ENCODE results near the gene NDUFA8. TPM values are rescaled to one million over a fixed set of nuclear protein-coding genes. Genes with fewer than 3 reads are reported as not detected.
A peak's percentile ranks its signal among the peaks of the same experiment; 100 is the strongest.
"Not testable (repeated sequence)": the region's sequence is repeated elsewhere in the genome, so short reads cannot be mapped to it uniquely, and the experiment has no call there.

Gene NDUFA8
- total RNA-seq, 8 experiments from 2014 or later = 40.9 to 119 (median 64.1) TPM

- no peak overlapping the region for H3K27ac ChIP-seq
- H3K4me1 ChIP-seq (replicated peaks in 1 of 2) = peaks cover 0 to 2% of the 10 kb centered on the region in 2 donors
- no peak overlapping the region for H3K4me3 ChIP-seq
- in situ Hi-C loops (cut with MboI; ENCODE audit: low pct_unique_long_range_greater_than_20kb in 2 of 9, low sequenced_read_pairs in 9 of 9, unreplicated experiment in 9 of 9) = loop anchor here (10.0 to 25.0 kb wide), 5 partner anchors 222 to 689 kb away; partner anchors contain the start of genes OR1K1 (in 3 of the 9) and PTGS1 (in 1 of the 9)
- ATAC-seq (replicated peaks in 6 of 8) = peak; percentile 25 to 65 (median 36)
- WGBS, 10 experiments = 0 to 80% (median 20%) methylated on average over 1 to 10 of the region's 13 CpGs; no CpG with 5 or more reads in 1 of the 10 experiments
Measured at GRCh38 chr9:122122903-122123632, 36.5 kb downstream of the NDUFA8 start.

- in situ Hi-C loops (cut with MboI; ENCODE audit: low pct_unique_long_range_greater_than_20kb in 2 of 9, low sequenced_read_pairs in 9 of 9, unreplicated experiment in 9 of 9) = loop anchor here (10.0 to 25.0 kb wide), 5 partner anchors 222 to 690 kb away; partner anchors contain the start of genes OR1K1 (in 3 of the 9) and PTGS1 (in 1 of the 9)
- H3K4me3 ChIP-seq = no peak overlapping the region
- ATAC-seq (replicated peaks in 6 of 8) = no peak
- no peak overlapping the region for H3K27ac ChIP-seq
- WGBS, 10 experiments = no CpG with 5 or more reads among the region's 6 CpGs
- H3K4me1 ChIP-seq (replicated peaks in 1 of 2) = peaks cover 0 to 2% of the 10 kb centered on the region in 2 donors
Measured at GRCh38 chr9:122122468-122122867, 37.1 kb downstream of the NDUFA8 start.

- in situ Hi-C loops (cut with MboI; ENCODE audit: low pct_unique_long_range_greater_than_20kb in 2 of 9, low sequenced_read_pairs in 9 of 9, unreplicated experiment in 9 of 9) = loop anchor here (10.0 to 25.0 kb wide), 5 partner anchors 223 to 690 kb away; partner anchors contain the start of genes OR1K1 (in 3 of the 9) and PTGS1 (in 1 of the 9)
- whole genome bisulfite sequencing, 10 experiments = 58 to 100% (median 90%) methylated on average over 1 to 6 of the region's 6 CpGs; no CpG with 5 or more reads in 6 of the 10 experiments
- Histone ChIP-seq H3K4me3 (no peak overlapping the region), H3K4me1 (replicated peaks in 1 of 2) (peaks cover 0 to 2% of the 10 kb centered on the region in 2 donors), H3K27ac (no peak overlapping the region)
- ATAC-seq (replicated peaks in 6 of 8) = no peak
Measured at GRCh38 chr9:122121931-122122330, 37.6 kb downstream of the NDUFA8 start.

GRCh38 chr9:122121391-122121790, 38.2 kb downstream of the NDUFA8 start:
- no peaks in the 10 kb centered on the region for H3K4me1 ChIP-seq (replicated peaks in 1 of 2)
- ATAC-seq (replicated peaks in 6 of 8) = no peak
- H3K27ac ChIP-seq = no peak overlapping the region
- WGBS, 10 experiments = 60 to 100% (median 100%) methylated on average over 1 to 2 of the region's 10 CpGs; no CpG with 5 or more reads in 7 of the 10 experiments
- H3K4me3 ChIP-seq = no peak overlapping the region
- in situ Hi-C loops (cut with MboI; ENCODE audit: low pct_unique_long_range_greater_than_20kb in 2 of 9, low sequenced_read_pairs in 9 of 9, unreplicated experiment in 9 of 9) = loop anchor here (10.0 to 25.0 kb wide), 5 partner anchors 223 to 691 kb away; partner anchors contain the start of genes OR1K1 (in 3 of the 9) and PTGS1 (in 1 of the 9)

GRCh38 chr9:122120316-122121071, 39.1 kb downstream of the NDUFA8 start:
- in situ Hi-C loops (cut with MboI; ENCODE audit: low pct_unique_long_range_greater_than_20kb in 2 of 9, low sequenced_read_pairs in 9 of 9, unreplicated experiment in 9 of 9) = loop anchor here (10.0 to 25.0 kb wide), 5 partner anchors 224 to 692 kb away; partner anchors contain the start of genes OR1K1 (in 3 of the 9) and PTGS1 (in 1 of the 9)
- peak in 3 of 8 experiments; percentile 8 to 74 (median 44) for ATAC-seq (replicated peaks in 6 of 8)
- H3K27ac ChIP-seq = no peak overlapping the region
- peaks cover 0 to 3% of the 10 kb centered on the region in 2 donors for H3K4me1 ChIP-seq (replicated peaks in 1 of 2)
- no peak overlapping the region for H3K4me3 ChIP-seq
- 17 to 89% (median 53%) methylated on average over 1 to 6 of the region's 10 CpGs; no CpG with 5 or more reads in 5 of the 10 experiments for WGBS, 10 experiments

GRCh38 chr9:122119721-122120120, 39.9 kb downstream of the NDUFA8 start:
- in situ Hi-C loops (cut with MboI; ENCODE audit: low pct_unique_long_range_greater_than_20kb in 2 of 9, low sequenced_read_pairs in 9 of 9, unreplicated experiment in 9 of 9) = loop anchor here (10.0 to 25.0 kb wide), 5 partner anchors 225 to 693 kb away; partner anchors contain the start of genes OR1K1 (in 3 of the 9) and PTGS1 (in 1 of the 9)
- no peak overlapping the region for H3K4me3 ChIP-seq
- WGBS, 10 experiments = 39 to 90% (median 66%) methylated on average over 1 to 3 of the region's 5 CpGs; no CpG with 5 or more reads in 4 of the 10 experiments
- peaks cover 0 to 3% of the 10 kb centered on the region in 2 donors for H3K4me1 ChIP-seq (replicated peaks in 1 of 2)
- H3K27ac ChIP-seq = no peak overlapping the region
- no peak for ATAC-seq (replicated peaks in 6 of 8)

- WGBS, 10 experiments = 40 to 100% (median 81%) methylated on average over 1 to 12 of the region's 13 CpGs; no CpG with 5 or more reads in 2 of the 10 experiments
- in situ Hi-C loops (cut with MboI; ENCODE audit: low pct_unique_long_range_greater_than_20kb in 2 of 9, low sequenced_read_pairs in 9 of 9, unreplicated experiment in 9 of 9) = loop anchor here in 5 of 9 experiments (25.0 kb wide), 3 partner anchors 243 to 693 kb away; partner anchors contain the start of genes OR1K1 (in 3 of the 5) and PTGS1 (in 1 of the 5)
- no peak for ATAC-seq (replicated peaks in 6 of 8)
- Histone ChIP-seq H3K4me3 (no peak overlapping the region), H3K4me1 (replicated peaks in 1 of 2) (peaks cover 0 to 3% of the 10 kb centered on the region in 2 donors), H3K27ac (no peak overlapping the region)
Measured at GRCh38 chr9:122119166-122119521, 40.4 kb downstream of the NDUFA8 start.

GRCh38 chr9:122118343-122119165, 41.0 kb downstream of the NDUFA8 start:
- in situ Hi-C loops (cut with MboI; ENCODE audit: low pct_unique_long_range_greater_than_20kb in 2 of 9, low sequenced_read_pairs in 9 of 9, unreplicated experiment in 9 of 9) = loop anchor here in 5 of 9 experiments (25.0 kb wide), 3 partner anchors 244 to 694 kb away; partner anchors contain the start of genes OR1K1 (in 3 of the 5) and PTGS1 (in 1 of the 5)
- ATAC-seq (replicated peaks in 6 of 8) = no peak
- 14 to 100% (median 76%) methylated on average over 1 to 5 of the region's 5 CpGs for WGBS, 10 experiments
- H3K4me3 ChIP-seq = no peak overlapping the region
- peaks cover 3% of the 10 kb centered on the region in 2 donors for H3K4me1 ChIP-seq (replicated peaks in 1 of 2)
- no peak overlapping the region for H3K27ac ChIP-seq

- not testable (repeated sequence) for ATAC-seq (replicated peaks in 6 of 8); H3K4me3 ChIP-seq; H3K4me1 ChIP-seq (replicated peaks in 1 of 2); H3K27ac ChIP-seq
- in situ Hi-C loops (cut with MboI; ENCODE audit: low pct_unique_long_range_greater_than_20kb in 2 of 9, low sequenced_read_pairs in 9 of 9, unreplicated experiment in 9 of 9) = loop anchor here in 5 of 9 experiments (25.0 kb wide), 3 partner anchors 245 to 695 kb away; partner anchors contain the start of genes OR1K1 (in 3 of the 5) and PTGS1 (in 1 of the 5)
- WGBS, 10 experiments = 60 to 94% (median 84%) methylated on average over 1 to 8 of the region's 9 CpGs; no CpG with 5 or more reads in 3 of the 10 experiments
Measured at GRCh38 chr9:122117241-122117640, 42.3 kb downstream of the NDUFA8 start.

- Histone ChIP-seq H3K27ac (no peak overlapping the region), H3K4me1 (replicated peaks in 1 of 2) (peaks cover 3 to 4% of the 10 kb centered on the region in 2 donors), H3K4me3 (no peak overlapping the region)
- in situ Hi-C loops (cut with MboI; ENCODE audit: low pct_unique_long_range_greater_than_20kb in 2 of 9, low sequenced_read_pairs in 9 of 9, unreplicated experiment in 9 of 9) = loop anchor here in 5 of 9 experiments (25.0 kb wide), 3 partner anchors 246 to 696 kb away; partner anchors contain the start of genes OR1K1 (in 3 of the 5) and PTGS1 (in 1 of the 5)
- WGBS, 10 experiments = 64 to 100% (median 91%) methylated on average over 1 to 8 of the region's 10 CpGs; no CpG with 5 or more reads in 3 of the 10 experiments
- no peak for ATAC-seq (replicated peaks in 6 of 8)
Measured at GRCh38 chr9:122116448-122117173, 43.0 kb downstream of the NDUFA8 start.

GRCh38 chr9:122116040-122116439, 43.5 kb downstream of the NDUFA8 start:
- peak in 3 of 8 experiments; percentile 20 to 71 (median 36) for ATAC-seq (replicated peaks in 6 of 8)
- in situ Hi-C loops (cut with MboI; ENCODE audit: low pct_unique_long_range_greater_than_20kb in 2 of 9, low sequenced_read_pairs in 9 of 9, unreplicated experiment in 9 of 9) = loop anchor here in 5 of 9 experiments (25.0 kb wide), 3 partner anchors 246 to 696 kb away; partner anchors contain the start of genes OR1K1 (in 3 of the 5) and PTGS1 (in 1 of the 5)
- 30 to 100% (median 46%) methylated on average over 1 to 4 of the region's 4 CpGs; no CpG with 5 or more reads in 4 of the 10 experiments for WGBS, 10 experiments
- peaks cover 3 to 4% of the 10 kb centered on the region in 2 donors for H3K4me1 ChIP-seq (replicated peaks in 1 of 2)
- H3K27ac ChIP-seq = no peak overlapping the region
- no peak overlapping the region for H3K4me3 ChIP-seq

Measured in motor neuron (in vitro differentiated cells).